Thyroid gland (tissue), 4 donors: ENCODE measurements around the gene UPF1.

ENCODE experiments used
- POLR2A ChIP-seq, 2 donors: fragments of 450-650 bp; IDR thresholded peaks; one replicate each; pipeline ENCODE4 v1.6.1; 2017; ENCODE audit warnings: antibody characterized with exemption in 2 of 2, mild to moderate bottlenecking in 2 of 2, moderate library complexity in 1 of 2
- TF ChIP-seq, protein P1 (sequence below), 6 experiments: fragments of 200-600 bp in 3 of 6; fragments of 450-650 bp in 3 of 6; sonication (generic) in 3 of 6; IDR thresholded peaks; one replicate each; pipeline ENCODE4 v1.5.1; 2016 to 2019; ENCODE audit warnings: antibody characterized with exemption in 6 of 6, mild to moderate bottlenecking in 2 of 6, inconsistent platforms in 1 of 6, moderate library complexity in 1 of 6

DNA sequence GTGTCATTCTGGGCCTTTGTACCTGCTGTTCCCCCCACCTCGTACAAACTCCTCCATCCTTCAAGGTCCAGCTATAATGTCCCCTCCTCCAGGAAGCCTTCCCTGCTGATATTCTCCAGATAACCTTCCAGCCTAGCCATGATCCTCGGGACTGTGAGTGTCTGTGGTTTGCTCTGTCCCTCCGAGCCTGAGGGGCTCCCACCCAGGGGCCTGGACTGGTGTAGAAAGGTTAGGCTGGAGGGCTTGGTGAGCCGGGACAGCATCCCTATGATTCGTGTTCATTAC lies 37.8 kb upstream of the UPF1 start:
- TF ChIP-seq, protein P1, sequence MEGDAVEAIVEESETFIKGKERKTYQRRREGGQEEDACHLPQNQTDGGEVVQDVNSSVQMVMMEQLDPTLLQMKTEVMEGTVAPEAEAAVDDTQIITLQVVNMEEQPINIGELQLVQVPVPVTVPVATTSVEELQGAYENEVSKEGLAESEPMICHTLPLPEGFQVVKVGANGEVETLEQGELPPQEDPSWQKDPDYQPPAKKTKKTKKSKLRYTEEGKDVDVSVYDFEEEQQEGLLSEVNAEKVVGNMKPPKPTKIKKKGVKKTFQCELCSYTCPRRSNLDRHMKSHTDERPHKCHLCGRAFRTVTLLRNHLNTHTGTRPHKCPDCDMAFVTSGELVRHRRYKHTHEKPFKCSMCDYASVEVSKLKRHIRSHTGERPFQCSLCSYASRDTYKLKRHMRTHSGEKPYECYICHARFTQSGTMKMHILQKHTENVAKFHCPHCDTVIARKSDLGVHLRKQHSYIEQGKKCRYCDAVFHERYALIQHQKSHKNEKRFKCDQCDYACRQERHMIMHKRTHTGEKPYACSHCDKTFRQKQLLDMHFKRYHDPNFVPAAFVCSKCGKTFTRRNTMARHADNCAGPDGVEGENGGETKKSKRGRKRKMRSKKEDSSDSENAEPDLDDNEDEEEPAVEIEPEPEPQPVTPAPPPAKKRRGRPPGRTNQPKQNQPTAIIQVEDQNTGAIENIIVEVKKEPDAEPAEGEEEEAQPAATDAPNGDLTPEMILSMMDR (IDR thresholded peaks at IDR 0.05): no peak
- no peak for TF ChIP-seq POLR2A (IDR thresholded peaks at IDR 0.05)
